ENCODE measurements around the gene HFE. TPM values are rescaled to one million over a fixed set of nuclear protein-coding genes. Genes with fewer than 3 reads are reported as not detected.

The HFE gene
- total and polyA plus RNA-seq, 2 of the 13 experiments (the other 11 are each of a cell fraction or from before 2014, with no cell fraction given) = 3.7 to 6.3 TPM

- TF ChIP-seq ZKSCAN1 (IDR thresholded peaks at IDR 0.05; ENCODE audit: low read length) (peak; percentile 53; the same call in 1 of the 2 replicates), CREM (IDR thresholded peaks at IDR 0.05) (peak; percentile 70; the same call in 1 of the 2 replicates), CREM (CRISPR knock-in tag; IDR thresholded peaks at IDR 0.05) (no peak), ZNF235 (CRISPR knock-in tag; IDR thresholded peaks at IDR 0.05; ENCODE audit: borderline replicate concordance) (no peak), ZNF142 (CRISPR knock-in tag; IDR thresholded peaks at IDR 0.05) (0 out of 2 replicates have a peak, but pooled peaks have one; percentile 4), ZNF704 (CRISPR knock-in tag; IDR thresholded peaks at IDR 0.05; ENCODE audit: borderline replicate concordance) (no peak), GATAD2A (CRISPR knock-in tag; IDR thresholded peaks at IDR 0.05) (no peak; the same call in 1 of the 2 replicates), HOXA7 (CRISPR knock-in tag; IDR thresholded peaks at IDR 0.05) (no peak), NR2F2 (IDR thresholded peaks at IDR 0.05; ENCODE audit: borderline replicate concordance, low read depth) (0 out of 2 replicates have a peak, but pooled peaks have one; percentile 13), ZSCAN29 (CRISPR knock-in tag; conservative IDR thresholded peaks at IDR 0.05) (no peak; the same call in 1 of the 2 replicates), ZNF207 (IDR thresholded peaks at IDR 0.05; ENCODE audit: borderline replicate concordance) (no peak), PRPF4 (IDR thresholded peaks at IDR 0.05; ENCODE audit: low read depth, low read length, poor library complexity, severe bottlenecking) (peak; percentile 93), YEATS2 (CRISPR knock-in tag; IDR thresholded peaks at IDR 0.05; ENCODE audit: borderline replicate concordance) (peak; percentile 18; the same call in 1 of the 2 replicates), SP5 (CRISPR knock-in tag; IDR thresholded peaks at IDR 0.05; ENCODE audit: borderline replicate concordance, low read depth) (no peak), HIC2 (CRISPR knock-in tag; IDR thresholded peaks at IDR 0.05; ENCODE audit: low read depth) (no peak), ZBTB14 (CRISPR knock-in tag; IDR thresholded peaks at IDR 0.05) (no peak), NR2F1 (CRISPR knock-in tag; IDR thresholded peaks at IDR 0.05) (no peak), CEBPB (IDR thresholded peaks at IDR 0.05; ENCODE audit: borderline replicate concordance, low read depth, low read length) (no peak), KLF12 (CRISPR knock-in tag; IDR thresholded peaks at IDR 0.05; ENCODE audit: borderline replicate concordance) (0 out of 2 replicates have a peak, but pooled peaks have one; percentile 61), SOX5 (CRISPR knock-in tag; IDR thresholded peaks at IDR 0.05; ENCODE audit: borderline replicate concordance) (no peak)
These were observed 43.7 kb upstream of the HFE start (continued) for GRCh38 chr6:26043384-26044139.
